HG02678 (cell line): ENCODE data around the gene NSA2.

Source experiments
- ATAC-seq: cut with Tn5 transposase; IDR thresholded peaks from one replicate; pipeline ENCODE4 v1.9.1; 2021; ENCODE audit warnings: mild to moderate bottlenecking, moderate library complexity; ENCODE audit not compliant: unreplicated experiment

The NSA2 gene

GRCh38 chr5:74810915-74811314, 43.9 kb downstream of the NSA2 start:
- no peak for ATAC-seq

GRCh38 chr5:74816875-74817274, 49.8 kb downstream of the NSA2 start:
- no peak for ATAC-seq

GRCh38 chr5:74822288-74822687, 55.2 kb downstream of the NSA2 start:
- ATAC-seq = no peak

- no peak for ATAC-seq
Observed at GRCh38 chr5:74829413-74829812, 62.4 kb downstream of the NSA2 start.
